ENCODE data around the gene MMAB. TPM values are rescaled to one million over a fixed set of nuclear protein-coding genes. Genes with fewer than 3 reads are reported as not detected.

The MMAB gene
- total and polyA plus RNA-seq, 2 donors (not counting 3 experiments of a cell fraction or from before 2014, with no cell fraction given): 39.1 to 46.0 TPM

GRCh38 chr12:109504068-109504467, 69.2 kb downstream of the MMAB start:
- TF ChIP-seq EZH2 (IDR thresholded peaks at IDR 0.05; ENCODE audit: borderline replicate concordance, low read depth, low read length, severe bottlenecking): no peak
- no peak for TF ChIP-seq POLR2AphosphoS5 (IDR thresholded peaks at IDR 0.05; ENCODE audit: insufficient read depth, low read depth, low read length)
- no peak for TF ChIP-seq MAX (IDR thresholded peaks at IDR 0.05; ENCODE audit: insufficient read depth, insufficient read length)
- no peak for TF ChIP-seq FOS (IDR thresholded peaks at IDR 0.05; ENCODE audit: borderline replicate concordance, insufficient read depth, low read length)
- no peak for TF ChIP-seq CTCF (IDR thresholded peaks at IDR 0.05; ENCODE audit: extremely low read depth in 1 of 2, insufficient read depth in 1 of 2, low read depth in 1 of 2, low read length in 2 of 2)
- no peak for TF ChIP-seq MYC (IDR thresholded peaks at IDR 0.05; ENCODE audit: low read depth, low read length)
- no peak for TF ChIP-seq GATA2 (IDR thresholded peaks at IDR 0.05; ENCODE audit: insufficient read depth, insufficient read length, low read depth, low read length)
- TF ChIP-seq JUN (IDR thresholded peaks at IDR 0.05; ENCODE audit: borderline replicate concordance, insufficient read depth, insufficient read length, low read depth): no peak
- no peak for TF ChIP-seq POLR2A (IDR thresholded peaks at IDR 0.05; ENCODE audit: low read depth, low read length)
- Histone ChIP-seq H3K27ac (ENCODE audit: insufficient read depth, low read depth, low read length) (no peak overlapping the region), H4K20me1 (replicated peaks; ENCODE audit: control insufficient read depth, extremely low read depth, insufficient read depth, low read length) (no peaks in the 10 kb centered on the region), H3K9ac (replicated peaks; ENCODE audit: extremely low read depth, insufficient read depth, low read length) (no peak overlapping the region), H3K4me1 (ENCODE audit: control insufficient read depth, extremely low read depth, insufficient read depth, low read length) (no peaks in the 10 kb centered on the region), H2AFZ (ENCODE audit: low read depth, low read length) (no peak overlapping the region), H3K4me3 (replicated peaks in 1 of 3; ENCODE audit: insufficient read depth in 1 of 3, low read depth in 1 of 3, low read length in 3 of 3) (no peak overlapping the region), H3K36me3 (ENCODE audit: control insufficient read depth in 2 of 2, extremely low read depth in 1 of 2, insufficient read depth in 2 of 2, low read length in 2 of 2) (peaks cover 11 to 49% of the 10 kb centered on the region in 2 experiments), H3K79me2 (ENCODE audit: control insufficient read depth, insufficient read depth, low read length) (no peaks in the 10 kb centered on the region), H3K9me1 (replicated peaks; ENCODE audit: control insufficient read depth, extremely low read depth, insufficient read depth, low read length) (no peaks in the 10 kb centered on the region), H3K4me2 (ENCODE audit: insufficient read depth, low read length) (no peak overlapping the region), H3K9me3 (replicated peaks; ENCODE audit: control insufficient read depth, insufficient read depth, low read length) (no peaks in the 10 kb centered on the region), H3K27me3 (ENCODE audit: control insufficient read depth in 2 of 2, insufficient read depth in 2 of 2, low read length in 2 of 2) (no peaks in the 10 kb centered on the region)
- dilution Hi-C loops (cut with MboI; ENCODE audit: extremely low pct_ligation_motif_present, low sequenced_read_pairs): no loop called here
- DNase-seq (ENCODE audit: low read depth, low spot score) (no peak), FAIRE-seq (no peak)
- POLR2A ChIA-PET: no interaction called here
- intact Hi-C loops (cut with micrococcal nuclease): no loop called here
- no TSS peak for BruUV-seq (replicated peaks)
- CTCF ChIA-PET: interaction anchor here (1.5 to 2.0 kb wide), 2 partner anchors 15 to 71 kb away, joined by 3 to 7 read pairs; no protein-coding TSS in a partner anchor

Other genes starting within 250 kb of the MMAB start
- gene MYO1H, start 225.6 kb downstream of the MMAB start, total RNA-seq: not detected in 2 replicates
- gene MYO1H, start 225.6 kb downstream of the MMAB start, polyA plus RNA-seq: not detected in 2 replicates
- gene KCTD10, start 96.2 kb downstream of the MMAB start, total RNA-seq: 92.8 and 101 TPM in 2 replicates
- 105 and 112 TPM in 2 replicates for gene KCTD10, start 96.2 kb downstream of the MMAB start, polyA plus RNA-seq
- 32.7 and 40.8 TPM in 2 replicates for gene UBE3B, start 95.9 kb downstream of the MMAB start, total RNA-seq
- gene UBE3B, start 95.9 kb downstream of the MMAB start, polyA plus RNA-seq: 23.8 and 24.9 TPM in 2 replicates
- 40.3 and 42.6 TPM in 2 replicates for gene MVK, start 290 bp upstream of the MMAB start, total RNA-seq
- gene MVK, start 290 bp upstream of the MMAB start, polyA plus RNA-seq: 32.6 and 39.3 TPM in 2 replicates
- 0.69 and 1.7 TPM in 2 replicates for gene FAM222A, start 140.3 kb upstream of the MMAB start, total RNA-seq
- 0.62 and 0.76 TPM in 2 replicates for gene FAM222A, start 140.3 kb upstream of the MMAB start, polyA plus RNA-seq

Data from endothelial cell of umbilical vein (primary cell).